WTC11 (cell line): Measurements from ENCODE around the gene QKI. TPM values are rescaled to one million over a fixed set of nuclear protein-coding genes. Genes with fewer than 3 reads are reported as not detected.
A peak's percentile ranks its signal among the peaks of the same experiment; 100 is the strongest.
"Not testable (repeated sequence)": the region's sequence is repeated elsewhere in the genome, so short reads cannot be mapped to it uniquely, and the experiment has no call there.

Experiments
- ATAC-seq: fragments of 200-7000 bp; cut with Tn5 transposase; 2 replicates; pipeline ENCODE4 v1.10.0; 2021; ENCODE audit warnings: mild to moderate bottlenecking, moderate library complexity
- CTCF ChIA-PET: fragments of 300-600 bp; sonication (Branson Sonifier 250); formaldehyde crosslinking; loops from one replicate; lab custom pipeline; 2021; ENCODE audit warnings: antibody characterized with exemption; lab: Charles Lee
- POLR2A ChIA-PET: fragments of 350-600 bp; sonication (Branson Sonifier 250); formaldehyde crosslinking; loops from one replicate; lab custom pipeline; 2021; ENCODE audit warnings: antibody characterized with exemption; lab: Charles Lee
- DNase-seq: peaks from one replicate; pipeline ENCODE4 v3.0.0; 2021; ENCODE audit warnings: low spot score
- H3K27ac Mint-ChIP-seq: 2 replicates; pipeline ENCODE4 v1.8.0; 2021; ENCODE audit warnings: mixed read lengths
- H3K27me3 Mint-ChIP-seq: 2 replicates; pipeline ENCODE4 v1.8.0; 2021; ENCODE audit warnings: low read depth, mild to moderate bottlenecking, moderate library complexity, mixed read lengths
- H3K36me3 Mint-ChIP-seq: 2 replicates; pipeline ENCODE4 v1.8.0; 2021; ENCODE audit warnings: mixed read lengths
- H3K4me1 Mint-ChIP-seq: 2 replicates; pipeline ENCODE4 v1.8.0; 2022; ENCODE audit warnings: mixed read lengths
- H3K4me3 Mint-ChIP-seq: 2 replicates; pipeline ENCODE4 v1.8.0; 2021; ENCODE audit warnings: mild to moderate bottlenecking, moderate library complexity, mixed read lengths
- H3K9me3 Mint-ChIP-seq: 2 replicates; pipeline ENCODE4 v1.8.0; 2021; ENCODE audit warnings: mixed read lengths
- CDX4 ChIP-seq: fragments of 250-450 bp; sonication (Bioruptor Pico); IDR thresholded peaks from 2 replicates; pipeline ENCODE4 v1.9.0; 2021; ENCODE audit warnings: moderate library complexity, mild to moderate bottlenecking, inconsistent platforms, borderline replicate concordance
- E2F4 ChIP-seq: sonication (generic); formaldehyde crosslinking; IDR thresholded peaks from 2 replicates; pipeline ENCODE4 v1.8.1; 2022; ENCODE audit warnings: low read depth, mild to moderate bottlenecking, moderate library complexity, missing genetic modification reagents, borderline replicate concordance
- E2F5 ChIP-seq: sonication (generic); formaldehyde crosslinking; IDR thresholded peaks from 2 replicates; pipeline ENCODE4 v1.8.1; 2022; ENCODE audit warnings: mild to moderate bottlenecking, moderate library complexity, missing genetic modification reagents
- ETV6 ChIP-seq: sonication (generic); formaldehyde crosslinking; IDR thresholded peaks from 2 replicates; pipeline ENCODE4 v1.8.1; 2022; ENCODE audit warnings: mild to moderate bottlenecking, missing genetic modification reagents
- KAT7 ChIP-seq: sonication (generic); formaldehyde crosslinking; IDR thresholded peaks from 2 replicates; pipeline ENCODE4 v1.8.1; 2023; ENCODE audit warnings: missing genetic modification reagents, mild to moderate bottlenecking, borderline replicate concordance
- NFATC4 ChIP-seq: fragments of 250-450 bp; sonication (Bioruptor Pico); IDR thresholded peaks from 2 replicates; pipeline ENCODE4 v1.9.0; 2021; ENCODE audit warnings: mild to moderate bottlenecking
- SMAD3 ChIP-seq: sonication (generic); formaldehyde crosslinking; IDR thresholded peaks from 2 replicates; pipeline ENCODE4 v1.8.0; 2022; ENCODE audit warnings: missing genetic modification reagents, mild to moderate bottlenecking, borderline replicate concordance
- ZNF232 ChIP-seq: sonication (generic); formaldehyde crosslinking; IDR thresholded peaks from 2 replicates; pipeline ENCODE4 v1.8.0; 2022; ENCODE audit warnings: mild to moderate bottlenecking, missing genetic modification reagents
- ZNF425 ChIP-seq: fragments of 250-450 bp; sonication (Bioruptor Pico); conservative IDR thresholded peaks from 2 replicates; pipeline ENCODE4 v1.9.0; 2021; ENCODE audit warnings: mild to moderate bottlenecking
- ZNF532 ChIP-seq: fragments of 250-450 bp; sonication (Bioruptor Pico); IDR thresholded peaks from 2 replicates; pipeline ENCODE4 v1.9.0; 2021; ENCODE audit warnings: mild to moderate bottlenecking, borderline replicate concordance
- total RNA-seq: library from RNA; stranded (reverse); gene quantifications from 3 replicates; pipeline ENCODE4 v1.2.3, GENCODE V29; 2021
- TF ChIP-seq, protein P1 (sequence below): sonication (generic); formaldehyde crosslinking; IDR thresholded peaks from 2 replicates; pipeline ENCODE4 v1.8.1; 2022; ENCODE audit warnings: low read depth, missing genetic modification reagents, borderline replicate concordance

QKI gene
- total RNA-seq, 1 experiment from 2014 or later, result 145 TPM

DNA sequence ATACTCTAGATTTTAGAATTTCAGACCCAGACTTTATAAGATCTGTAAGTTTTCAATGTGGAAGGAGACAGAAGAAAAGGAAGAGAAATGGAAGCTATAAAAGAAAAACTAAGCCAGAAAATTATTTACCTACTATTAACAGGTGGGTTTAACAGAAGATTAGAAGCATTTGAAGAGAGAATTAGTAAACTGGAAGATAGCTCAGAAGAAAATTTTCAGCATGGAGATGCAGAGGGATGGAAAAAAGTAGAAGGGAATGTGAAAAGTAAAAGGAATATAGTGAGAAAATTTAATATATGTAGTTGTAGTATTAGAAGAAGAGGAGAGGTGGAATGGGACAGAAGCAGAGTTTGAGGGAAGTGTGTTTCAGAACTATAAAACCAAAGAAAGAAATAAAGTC is 56.1 kb downstream of the QKI start (continued):
- TF ChIP-seq, protein P1, sequence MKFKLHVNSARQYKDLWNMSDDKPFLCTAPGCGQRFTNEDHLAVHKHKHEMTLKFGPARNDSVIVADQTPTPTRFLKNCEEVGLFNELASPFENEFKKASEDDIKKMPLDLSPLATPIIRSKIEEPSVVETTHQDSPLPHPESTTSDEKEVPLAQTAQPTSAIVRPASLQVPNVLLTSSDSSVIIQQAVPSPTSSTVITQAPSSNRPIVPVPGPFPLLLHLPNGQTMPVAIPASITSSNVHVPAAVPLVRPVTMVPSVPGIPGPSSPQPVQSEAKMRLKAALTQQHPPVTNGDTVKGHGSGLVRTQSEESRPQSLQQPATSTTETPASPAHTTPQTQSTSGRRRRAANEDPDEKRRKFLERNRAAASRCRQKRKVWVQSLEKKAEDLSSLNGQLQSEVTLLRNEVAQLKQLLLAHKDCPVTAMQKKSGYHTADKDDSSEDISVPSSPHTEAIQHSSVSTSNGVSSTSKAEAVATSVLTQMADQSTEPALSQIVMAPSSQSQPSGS (CRISPR knock-in tag), result no peak
- no peak for TF ChIP-seq CDX4 (CRISPR knock-in tag)

GRCh38 chr6:163474581-163474980 is 60.1 kb downstream of the QKI start:
- peaks cover 20% of the 10 kb centered on the region for H3K36me3 Mint-ChIP-seq
- no peak for ATAC-seq
- H3K9me3 Mint-ChIP-seq, result peaks cover 15% of the 10 kb centered on the region
- H3K4me3 Mint-ChIP-seq, result no peak overlapping the region
- no peak for TF ChIP-seq ZNF232 (CRISPR knock-in tag)
- no peak for TF ChIP-seq NFATC4 (CRISPR knock-in tag)
- no peak for TF ChIP-seq ZNF532 (CRISPR knock-in tag)
- TF ChIP-seq, all 79 proteins: peak for 0
- CTCF ChIA-PET, result interaction anchor here (0.7 kb wide), 1 partner anchor 58 kb away, joined by 3 read pairs; no protein-coding TSS in a partner anchor
- Mint-ChIP-seq H3K27me3 (no peaks in the 10 kb centered on the region), H3K4me1 (peaks cover 42% of the 10 kb centered on the region), H3K27ac (no peak overlapping the region)
- no peak for DNase-seq
- POLR2A ChIA-PET, result interaction anchor here (0.9 kb wide), 1 partner anchor 27 kb away, joined by 3 read pairs; no protein-coding TSS in a partner anchor

- Mint-ChIP-seq H3K27ac (peak overlapping the region; percentile 25), H3K4me1 (peaks cover 42% of the 10 kb centered on the region), H3K36me3 (peaks cover 12% of the 10 kb centered on the region)
- ChIA-PET POLR2A (interaction anchor here (0.6 to 0.7 kb wide), 2 partner anchors 100 to 1126 kb away, joined by 3 to 4 read pairs; no protein-coding TSS in a partner anchor), CTCF (interaction anchor here (1.1 kb wide), 1 partner anchor 77 kb away, joined by 3 read pairs; no protein-coding TSS in a partner anchor)
- H3K4me3 Mint-ChIP-seq, H3K9me3 Mint-ChIP-seq, H3K27me3 Mint-ChIP-seq: not testable (repeated sequence)
- ATAC-seq (peak; percentile 77), DNase-seq (peak; percentile 26)
Measured at GRCh38 chr6:163476946-163477345, 62.4 kb downstream of the QKI start.

DNA sequence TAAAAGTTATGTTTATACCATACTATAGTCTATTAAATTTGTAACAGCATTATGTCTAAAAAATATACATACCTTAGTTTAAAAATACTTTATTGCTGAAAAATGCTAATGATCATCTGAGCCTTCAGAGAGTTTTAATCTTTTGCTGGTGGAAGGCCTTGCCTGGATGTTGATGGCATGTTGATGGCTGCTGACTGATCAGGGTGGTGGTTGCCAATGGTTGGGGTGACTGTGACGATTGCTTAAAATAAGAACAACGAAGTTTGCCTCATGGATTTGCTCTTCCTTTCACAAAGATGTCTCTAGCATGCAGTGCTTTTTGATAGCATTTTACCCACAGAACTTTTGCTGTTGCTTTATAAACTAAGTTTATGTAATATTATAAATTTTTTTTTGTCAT is 68.6 kb downstream of the QKI start:
- H3K27me3 Mint-ChIP-seq, result no peaks in the 10 kb centered on the region
- no peak overlapping the region for H3K27ac Mint-ChIP-seq
- no peak for ATAC-seq
- H3K9me3 Mint-ChIP-seq, result no peaks in the 10 kb centered on the region
- peaks cover 28% of the 10 kb centered on the region for H3K4me1 Mint-ChIP-seq
- H3K4me3 Mint-ChIP-seq, result no peak overlapping the region
- no peak for DNase-seq
- CTCF ChIA-PET, result no interaction called here
- H3K36me3 Mint-ChIP-seq, result peaks cover 12% of the 10 kb centered on the region
- POLR2A ChIA-PET, result no interaction called here
- TF ChIP-seq E2F5 (no peak), ETV6 (CRISPR knock-in tag) (no peak), SMAD3 (no peak), E2F4 (CRISPR knock-in tag) (no peak), ZNF532 (CRISPR knock-in tag) (no peak), ZNF425 (CRISPR knock-in tag) (no peak), KAT7 (CRISPR knock-in tag) (no peak)
